ENCODE measurements around the gene HP1BP3. TPM values are rescaled to one million over a fixed set of nuclear protein-coding genes. Genes with fewer than 3 reads are reported as not detected.

Gene HP1BP3
- 165 and 317 TPM in 2 replicates for total RNA-seq

GRCh38 chr1:20787029-20787839, at the start of gene HP1BP3:
HP1BP3 (minus strand) TSS chr1:20787307; CDS start chr1:20780440, 6,867 bp downstream.

GRCh38 chr1:20732588-20733359, 54.3 kb downstream of the HP1BP3 start, which contains the start of gene SH2D5:
SH2D5 (minus strand) TSS chr1:20732703; CDS start chr1:20728044, 4,659 bp downstream.

GRCh38 chr1:20717452-20718342, 69.4 kb downstream of the HP1BP3 start, which contains the start of gene KIF17:
KIF17 (minus strand) TSS chr1:20718007; CDS start chr1:20717706, 301 bp downstream.

Other genes with a start within 250 kb of the HP1BP3 start
- not detected in 2 replicates for gene FAM43B, start 234.7 kb downstream of the HP1BP3 start, total RNA-seq
- gene CDA, start 198.2 kb downstream of the HP1BP3 start, total RNA-seq, result 0.61 and 0.65 TPM in 2 replicates
- 33.3 and 34.8 TPM in 2 replicates for gene PINK1, start 153.8 kb downstream of the HP1BP3 start, total RNA-seq
- 251 and 281 TPM in 2 replicates for gene DDOST, start 125.9 kb downstream of the HP1BP3 start, total RNA-seq
- gene KIF17, start 69.3 kb downstream of the HP1BP3 start, total RNA-seq, result 0.15 and 0.32 TPM in 2 replicates
- gene SH2D5, start 54.6 kb downstream of the HP1BP3 start, total RNA-seq, result 0.32 and 0.46 TPM in 2 replicates

All from epithelial cell of umbilical artery (primary cell).